Activated T-helper 1 cell treated with anti-CD3 and anti-CD28 coated beads, Interleukin-12 subunit alpha, Interleukin-12 subunit beta, Interleukin-2, Interleukin-4 antibody, amounts not matched to agents 30 ng/mL and 10 ng/mL and 1 ng/mL, durations not matched to agents 14 hours and 24 hours and 36 hours (primary cell): ENCODE data around the gene ARF3. TPM values are rescaled to one million over a fixed set of nuclear protein-coding genes. Genes with fewer than 3 reads are reported as not detected.

Experiments used
- DNase-seq: peaks from one replicate; pipeline ENCODE4 v3.0.0; 2021; ENCODE audit warnings: low spot score
- H3K27ac Mint-ChIP-seq: one replicate; pipeline ENCODE4 v1.8.0; 2021; ENCODE audit warnings: mild to moderate bottlenecking, mixed read lengths
- H3K27me3 Mint-ChIP-seq: one replicate; pipeline ENCODE4 v1.8.0; 2022; ENCODE audit warnings: mild to moderate bottlenecking, moderate library complexity, mixed read lengths; ENCODE audit not compliant: insufficient read depth
- H3K36me3 Mint-ChIP-seq: one replicate; pipeline ENCODE4 v1.8.0; 2021; ENCODE audit warnings: low read depth, mixed read lengths
- H3K4me1 Mint-ChIP-seq: one replicate; pipeline ENCODE4 v1.8.0; 2021; ENCODE audit warnings: low read depth, mixed read lengths
- H3K4me3 Mint-ChIP-seq: one replicate; pipeline ENCODE4 v1.8.0; 2021; ENCODE audit warnings: mild to moderate bottlenecking, moderate library complexity, mixed read lengths
- H3K9me3 Mint-ChIP-seq: one replicate; pipeline ENCODE4 v1.8.0; 2021; ENCODE audit warnings: mixed read lengths
- intact Hi-C: fragments of 100-400 bp; cut with micrococcal nuclease; formaldehyde crosslinking; loops from one replicate; pipeline ENCODE4 v1.15.1; 2024
- total RNA-seq: library from RNA; stranded (reverse); gene quantifications from 2 replicates; pipeline ENCODE4 v1.2.3, GENCODE V29; 2022

ARF3 gene
- total RNA-seq, 1 donor from 2014 or later = 116 TPM

GRCh38 chr12:48968467-48968866 lies 11.2 kb upstream of the ARF3 start:
- intact Hi-C loops = no loop called here
- no peaks in the 10 kb centered on the region for H3K9me3 Mint-ChIP-seq
- H3K36me3 Mint-ChIP-seq = no peaks in the 10 kb centered on the region
- no peak overlapping the region for H3K4me3 Mint-ChIP-seq
- DNase-seq = no peak
- H3K27ac Mint-ChIP-seq = no peak overlapping the region
- H3K27me3 Mint-ChIP-seq = peaks cover 60% of the 10 kb centered on the region
- H3K4me1 Mint-ChIP-seq = peaks cover 37% of the 10 kb centered on the region

- Mint-ChIP-seq H3K4me3 (no peak overlapping the region), H3K27me3 (peaks cover 58% of the 10 kb centered on the region), H3K36me3 (no peaks in the 10 kb centered on the region), H3K27ac (no peak overlapping the region), H3K4me1 (peaks cover 35% of the 10 kb centered on the region), H3K9me3 (no peaks in the 10 kb centered on the region)
- intact Hi-C loops = no loop called here
- DNase-seq = no peak
Measured at GRCh38 chr12:48967991-48968390, 10.7 kb upstream of the ARF3 start.

- H3K27me3 Mint-ChIP-seq = peaks cover 58% of the 10 kb centered on the region
- H3K9me3 Mint-ChIP-seq = no peaks in the 10 kb centered on the region
- intact Hi-C loops = no loop called here
- H3K27ac Mint-ChIP-seq = no peak overlapping the region
- peaks cover 18% of the 10 kb centered on the region for H3K4me1 Mint-ChIP-seq
- no peak overlapping the region for H3K4me3 Mint-ChIP-seq
- no peak for DNase-seq
- no peaks in the 10 kb centered on the region for H3K36me3 Mint-ChIP-seq
Measured at GRCh38 chr12:48966177-48966895, 9.0 kb upstream of the ARF3 start.

GRCh38 chr12:48965298-48965838 lies 8.1 kb upstream of the ARF3 start:
- no peak overlapping the region for H3K4me3 Mint-ChIP-seq

GRCh38 chr12:48961801-48962200 lies 4.5 kb upstream of the ARF3 start:
- DNase-seq = no peak
- Mint-ChIP-seq H3K9me3 (no peaks in the 10 kb centered on the region), H3K4me1 (peaks cover 12% of the 10 kb centered on the region), H3K36me3 (peaks cover under 1% of the 10 kb centered on the region), H3K27me3 (peaks cover 56% of the 10 kb centered on the region), H3K27ac (no peak overlapping the region), H3K4me3 (no peak overlapping the region)
- intact Hi-C loops = no loop called here

More at GRCh38 chr12:48965298-48965838, 8.1 kb upstream of the ARF3 start:
- no peak overlapping the region for H3K27ac Mint-ChIP-seq
- no peaks in the 10 kb centered on the region for H3K36me3 Mint-ChIP-seq
- no peaks in the 10 kb centered on the region for H3K9me3 Mint-ChIP-seq
- peaks cover 57% of the 10 kb centered on the region for H3K27me3 Mint-ChIP-seq
- DNase-seq = no peak
- intact Hi-C loops = no loop called here
- peaks cover 9% of the 10 kb centered on the region for H3K4me1 Mint-ChIP-seq

- Mint-ChIP-seq H3K27me3 (peaks cover 52% of the 10 kb centered on the region), H3K27ac (no peak overlapping the region), H3K4me3 (no peak overlapping the region), H3K4me1 (peaks cover 17% of the 10 kb centered on the region), H3K36me3 (peaks cover 5% of the 10 kb centered on the region), H3K9me3 (no peaks in the 10 kb centered on the region)
- intact Hi-C loops = no loop called here
- DNase-seq = no peak
Measured at GRCh38 chr12:48961331-48961730, 4.0 kb upstream of the ARF3 start.

- Mint-ChIP-seq H3K9me3 (no peaks in the 10 kb centered on the region), H3K4me3 (no peak overlapping the region), H3K27me3 (peaks cover 49% of the 10 kb centered on the region), H3K36me3 (peaks cover 9% of the 10 kb centered on the region), H3K27ac (no peak overlapping the region), H3K4me1 (peaks cover 22% of the 10 kb centered on the region)
- intact Hi-C loops = no loop called here
- DNase-seq = no peak
Measured at GRCh38 chr12:48960834-48961233, 3.5 kb upstream of the ARF3 start.

- Mint-ChIP-seq H3K4me3 (peak overlapping the region; percentile 94), H3K4me1 (peaks cover 46% of the 10 kb centered on the region), H3K36me3 (peaks cover 18% of the 10 kb centered on the region), H3K9me3 (no peaks in the 10 kb centered on the region), H3K27me3 (peaks cover 37% of the 10 kb centered on the region), H3K27ac (no peak overlapping the region)
- intact Hi-C loops = no loop called here
- DNase-seq = no peak
Measured at GRCh38 chr12:48958049-48958388, 732 bp upstream of the ARF3 start.

GRCh38 chr12:48956279-48957140 lies 777 bp downstream of the ARF3 start:
- H3K27ac Mint-ChIP-seq = peak overlapping the region; percentile 94
- intact Hi-C loops = loop anchor here (1.0 kb wide), 6 partner anchors 21 to 175 kb away; partner anchors contain the start of genes DDX23, PRKAG1 and TUBA1B
- peaks cover 25% of the 10 kb centered on the region for H3K27me3 Mint-ChIP-seq
- peak; percentile 13 for DNase-seq
- peak overlapping the region; percentile 94 for H3K4me3 Mint-ChIP-seq
- H3K9me3 Mint-ChIP-seq = no peaks in the 10 kb centered on the region
- peaks cover 46% of the 10 kb centered on the region for H3K4me1 Mint-ChIP-seq
- peaks cover 25% of the 10 kb centered on the region for H3K36me3 Mint-ChIP-seq

GRCh38 chr12:48954841-48955501 lies 2.3 kb downstream of the ARF3 start:
- Mint-ChIP-seq H3K4me3 (peak overlapping the region; percentile 94), H3K4me1 (peaks cover 46% of the 10 kb centered on the region), H3K9me3 (no peaks in the 10 kb centered on the region), H3K27ac (no peak overlapping the region), H3K36me3 (peaks cover 25% of the 10 kb centered on the region), H3K27me3 (peaks cover 13% of the 10 kb centered on the region)
- no peak for DNase-seq
- intact Hi-C loops = loop anchor here (2.0 kb wide), 1 partner anchor 18 kb away; no protein-coding TSS in a partner anchor

GRCh38 chr12:48954061-48954460 lies 3.2 kb downstream of the ARF3 start:
- Mint-ChIP-seq H3K36me3 (peaks cover 27% of the 10 kb centered on the region), H3K4me3 (no peak overlapping the region), H3K4me1 (peaks cover 46% of the 10 kb centered on the region), H3K9me3 (no peaks in the 10 kb centered on the region), H3K27me3 (peaks cover 7% of the 10 kb centered on the region), H3K27ac (no peak overlapping the region)
- intact Hi-C loops = loop anchor here (2.0 kb wide), 1 partner anchor 17 kb away; no protein-coding TSS in a partner anchor
- no peak for DNase-seq

- DNase-seq = no peak
- Mint-ChIP-seq H3K4me1 (peaks cover 49% of the 10 kb centered on the region), H3K36me3 (peaks cover 32% of the 10 kb centered on the region), H3K27ac (no peak overlapping the region), H3K9me3 (no peaks in the 10 kb centered on the region), H3K27me3 (no peaks in the 10 kb centered on the region), H3K4me3 (no peak overlapping the region)
- intact Hi-C loops = no loop called here
Measured at GRCh38 chr12:48952691-48953090, 4.6 kb downstream of the ARF3 start.
